DND-41 (cell line): ENCODE data around the gene CKAP5.

Experiments used
- ATAC-seq: fragments of 200-7000 bp; cut with Tn5 transposase; 3 replicates; pipeline ENCODE4 v1.9.1; 2021; ENCODE audit warnings: low read depth; ENCODE audit not compliant: insufficient read depth
- DNase-seq: peaks from one replicate; pipeline ENCODE4 v3.0.0-alpha.2; 2020
- H2AFZ ChIP-seq: 2 replicates; pipeline ENCODE4 v1.6.0; 2012; ENCODE audit warnings: low read depth, low read length
- H3K27ac ChIP-seq: 2 replicates; pipeline ENCODE4 v1.5.1; 2012; ENCODE audit warnings: low read length, inconsistent platforms
- H3K27me3 ChIP-seq: fragments of 200-600 bp; sonication (generic); 2 replicates; pipeline ENCODE4 v1.6.0; 2012; ENCODE audit warnings: low read length, mild to moderate bottlenecking, inconsistent platforms; ENCODE audit not compliant: insufficient read depth, poor library complexity
- H3K36me3 ChIP-seq: 2 replicates; pipeline ENCODE4 v1.5.1; 2012; ENCODE audit warnings: low read length, inconsistent platforms; ENCODE audit not compliant: insufficient read depth
- H3K4me1 ChIP-seq: 2 replicates; pipeline ENCODE4 v1.5.1; 2012; ENCODE audit warnings: mild to moderate bottlenecking, low read length; ENCODE audit not compliant: insufficient read depth
- H3K4me2 ChIP-seq: 2 replicates; pipeline ENCODE4 v1.6.0; 2012; ENCODE audit warnings: mild to moderate bottlenecking, moderate library complexity, low read length, inconsistent platforms; ENCODE audit not compliant: insufficient read depth
- H3K4me3 ChIP-seq, 2 experiments: fragments of 200-600 bp in 1 of 2; shearing (Covaris generic) in 1 of 2; 2 replicates each; pipeline ENCODE4 v1.5.1; 2012 to 2016; ENCODE audit warnings: inconsistent platforms in 2 of 2, low read length in 2 of 2, mild to moderate bottlenecking in 2 of 2, low read depth in 1 of 2, moderate library complexity in 1 of 2
- H3K79me2 ChIP-seq: 2 replicates; pipeline ENCODE4 v1.6.0; 2012; ENCODE audit warnings: low read length, inconsistent platforms; ENCODE audit not compliant: insufficient read depth
- H3K9ac ChIP-seq: 2 replicates; pipeline ENCODE4 v1.6.0; 2012; ENCODE audit warnings: low read depth, mild to moderate bottlenecking, inconsistent platforms, low read length, moderate library complexity
- H3K9me3 ChIP-seq: 2 replicates; pipeline ENCODE4 v1.5.1; 2012; ENCODE audit warnings: low read length, moderate library complexity, mild to moderate bottlenecking, inconsistent platforms; ENCODE audit not compliant: insufficient read depth, severe bottlenecking
- H4K20me1 ChIP-seq: 2 replicates; pipeline ENCODE4 v1.6.0; 2012; ENCODE audit warnings: low read length; ENCODE audit not compliant: insufficient read depth
- EZH2 ChIP-seq: IDR thresholded peaks from 3 replicates; pipeline ENCODE4 v1.6.1; 2012; ENCODE audit warnings: borderline replicate concordance, low read depth, mild to moderate bottlenecking, moderate library complexity, low read length, inconsistent platforms; ENCODE audit not compliant: severe bottlenecking
- TF ChIP-seq, protein P1 (sequence below): IDR thresholded peaks from 2 replicates; pipeline ENCODE4 v1.5.1; 2012; ENCODE audit warnings: borderline replicate concordance, low read length, moderate library complexity, mild to moderate bottlenecking; ENCODE audit not compliant: poor library complexity, severe bottlenecking; ENCODE audit errors: extremely low read depth

Gene CKAP5

DNA sequence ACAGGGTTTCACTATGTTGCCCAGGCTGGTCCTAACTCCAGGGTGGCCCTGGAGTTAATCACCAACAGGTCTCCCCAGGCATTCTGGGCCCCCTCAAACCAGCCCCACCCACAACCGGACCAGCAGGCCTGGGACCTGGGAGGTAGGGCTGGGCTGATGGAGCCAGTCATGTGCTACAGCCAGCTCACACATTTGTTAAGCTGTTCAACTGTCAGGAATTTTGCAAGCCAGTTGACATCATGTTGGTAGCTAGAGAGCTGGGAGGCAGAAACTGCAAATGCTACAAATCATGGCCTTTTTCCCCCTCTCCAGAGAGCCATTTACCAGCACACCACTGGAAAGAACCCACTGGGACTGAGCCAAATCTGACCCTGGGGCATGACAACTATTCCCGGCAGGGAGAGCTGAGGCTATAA, 152.5 kb downstream of the CKAP5 start:
- Histone ChIP-seq H4K20me1 (peaks cover 10% of the 10 kb centered on the region; the same call in 1 of the 2 replicates), H3K4me1 (peaks cover 10% of the 10 kb centered on the region), H3K27ac (no peak overlapping the region), H3K79me2 (peaks cover 17% of the 10 kb centered on the region), H3K36me3 (peaks cover 52% of the 10 kb centered on the region), H3K9ac (no peak overlapping the region), H2AFZ (no peak overlapping the region), H3K4me3 (no peak overlapping the region), H3K27me3 (no peaks in the 10 kb centered on the region), H3K9me3 (no peaks in the 10 kb centered on the region), H3K4me2 (no peak overlapping the region)
- no peak for DNase-seq
- TF ChIP-seq, protein P1, sequence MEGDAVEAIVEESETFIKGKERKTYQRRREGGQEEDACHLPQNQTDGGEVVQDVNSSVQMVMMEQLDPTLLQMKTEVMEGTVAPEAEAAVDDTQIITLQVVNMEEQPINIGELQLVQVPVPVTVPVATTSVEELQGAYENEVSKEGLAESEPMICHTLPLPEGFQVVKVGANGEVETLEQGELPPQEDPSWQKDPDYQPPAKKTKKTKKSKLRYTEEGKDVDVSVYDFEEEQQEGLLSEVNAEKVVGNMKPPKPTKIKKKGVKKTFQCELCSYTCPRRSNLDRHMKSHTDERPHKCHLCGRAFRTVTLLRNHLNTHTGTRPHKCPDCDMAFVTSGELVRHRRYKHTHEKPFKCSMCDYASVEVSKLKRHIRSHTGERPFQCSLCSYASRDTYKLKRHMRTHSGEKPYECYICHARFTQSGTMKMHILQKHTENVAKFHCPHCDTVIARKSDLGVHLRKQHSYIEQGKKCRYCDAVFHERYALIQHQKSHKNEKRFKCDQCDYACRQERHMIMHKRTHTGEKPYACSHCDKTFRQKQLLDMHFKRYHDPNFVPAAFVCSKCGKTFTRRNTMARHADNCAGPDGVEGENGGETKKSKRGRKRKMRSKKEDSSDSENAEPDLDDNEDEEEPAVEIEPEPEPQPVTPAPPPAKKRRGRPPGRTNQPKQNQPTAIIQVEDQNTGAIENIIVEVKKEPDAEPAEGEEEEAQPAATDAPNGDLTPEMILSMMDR = no peak
- no peak for TF ChIP-seq EZH2
- ATAC-seq = no peak
